Fibroblast of skin of left biceps (primary cell): ENCODE results near the gene C11orf98.
"Not testable (repeated sequence)": the region's sequence is repeated elsewhere in the genome, so short reads cannot be mapped to it uniquely, and the experiment has no call there.

Experiments used
- DNase-seq, 2 experiments: peaks; one replicate each; pipeline ENCODE4 v3.0.0-alpha.2; 2013; ENCODE audit warnings: low read depth in 2 of 2

The C11orf98 gene

GRCh38 chr11:62665075-62665598 lies at the start of gene C11orf98, which contains the start of gene CSKMT:
TSS of gene C11orf98 (minus strand) at chr11:62665210. CDS start at chr11:62665169, 41 bp downstream.
TSS of gene CSKMT (plus strand) at chr11:62665312. CDS start at chr11:62665880, 568 bp downstream.
- DNase-seq = peak; percentile 83 to 85

GRCh38 chr11:62713343-62713742 lies 48.3 kb upstream of the C11orf98 start:
- DNase-seq = no peak

DNA sequence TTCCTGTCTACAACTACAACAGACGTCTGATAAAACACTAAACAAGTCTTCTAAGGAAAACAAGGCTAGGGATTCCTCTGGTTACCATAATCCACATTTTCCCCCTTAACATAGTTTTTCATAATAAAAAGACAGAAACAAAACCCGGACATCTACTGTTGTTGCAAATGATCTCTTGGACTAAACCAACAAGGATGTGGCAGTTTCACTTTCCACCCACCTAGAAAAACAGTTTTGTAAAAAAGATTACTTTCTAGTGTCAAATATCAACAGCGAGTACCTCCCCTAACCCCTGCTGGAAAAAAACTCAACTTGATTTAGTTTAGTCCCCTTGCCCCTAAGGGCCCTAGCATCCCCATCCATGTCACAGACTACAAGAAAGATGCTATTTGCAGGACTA lies 47.9 kb upstream of the C11orf98 start:
- DNase-seq = no peak

GRCh38 chr11:62712276-62712812 lies 47.3 kb upstream of the C11orf98 start:
- DNase-seq = no peak

GRCh38 chr11:62710001-62710345 lies 45.0 kb upstream of the C11orf98 start:
- DNase-seq = no peak

GRCh38 chr11:62709247-62710000 lies 44.4 kb upstream of the C11orf98 start:
- peak; percentile 94 for DNase-seq

- no peak for DNase-seq
Measured at GRCh38 chr11:62708793-62709192, 43.8 kb upstream of the C11orf98 start.

- no peak for DNase-seq
Measured at GRCh38 chr11:62708392-62708791, 43.4 kb upstream of the C11orf98 start.

GRCh38 chr11:62707277-62707861 lies 42.4 kb upstream of the C11orf98 start, which contains the start of the genes BSCL2 and GNG3:
TSS of gene BSCL2 (minus strand) at chr11:62707424. CDS start at chr11:62707195, 229 bp downstream.
TSS of gene GNG3 (plus strand) at chr11:62707676. CDS start at chr11:62708296, 620 bp downstream.
- DNase-seq = no peak

DNA sequence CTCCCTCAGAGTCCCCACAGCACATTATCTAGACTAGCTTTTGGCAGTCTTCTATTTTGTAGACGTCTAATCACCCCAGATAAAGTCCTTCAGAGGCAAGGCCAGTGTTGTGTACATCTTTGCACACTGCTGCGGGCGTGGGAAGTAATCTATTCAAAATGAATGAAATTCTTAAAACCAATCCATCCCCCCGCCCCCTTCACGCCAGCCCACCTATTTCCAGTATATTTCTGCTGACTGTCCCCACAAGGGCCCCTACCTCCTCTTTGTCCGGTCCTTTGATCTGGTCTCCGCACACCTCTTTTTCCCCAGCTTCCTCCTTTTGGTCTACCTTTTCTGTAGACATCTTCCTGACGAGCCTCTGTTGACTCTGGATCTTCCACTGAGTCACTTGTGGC lies 41.8 kb upstream of the C11orf98 start:
- no peak for DNase-seq

- peak; percentile 77 to 80 for DNase-seq
Measured at GRCh38 chr11:62705880-62706849, 41.2 kb upstream of the C11orf98 start.

GRCh38 chr11:62705413-62705812 lies 40.4 kb upstream of the C11orf98 start:
- no peak for DNase-seq

DNA sequence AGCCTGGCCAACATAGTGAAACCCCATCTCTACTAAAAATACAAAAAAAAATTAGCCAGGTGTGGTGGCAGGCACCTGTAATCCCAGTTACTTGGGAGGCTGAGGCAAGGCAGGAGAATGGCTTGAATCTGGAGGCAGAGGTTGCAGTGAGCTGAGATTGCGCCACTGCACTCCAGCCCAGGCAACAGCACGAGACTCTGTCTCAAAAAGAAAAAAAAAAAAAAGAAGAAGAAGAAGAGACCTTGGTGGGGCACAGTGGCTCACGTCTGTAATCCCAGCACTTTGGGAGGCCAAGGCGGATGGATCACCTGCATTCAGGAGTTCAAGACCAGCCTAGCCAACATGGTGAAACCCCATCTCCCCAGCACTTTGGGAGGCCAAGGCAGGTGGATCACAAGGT lies 38.9 kb upstream of the C11orf98 start:
- DNase-seq = not testable (repeated sequence)

- DNase-seq = no peak
Measured at GRCh38 chr11:62702246-62702645, 37.2 kb upstream of the C11orf98 start.

GRCh38 chr11:62694455-62695167 lies 29.6 kb upstream of the C11orf98 start:
- no peak for DNase-seq

DNA sequence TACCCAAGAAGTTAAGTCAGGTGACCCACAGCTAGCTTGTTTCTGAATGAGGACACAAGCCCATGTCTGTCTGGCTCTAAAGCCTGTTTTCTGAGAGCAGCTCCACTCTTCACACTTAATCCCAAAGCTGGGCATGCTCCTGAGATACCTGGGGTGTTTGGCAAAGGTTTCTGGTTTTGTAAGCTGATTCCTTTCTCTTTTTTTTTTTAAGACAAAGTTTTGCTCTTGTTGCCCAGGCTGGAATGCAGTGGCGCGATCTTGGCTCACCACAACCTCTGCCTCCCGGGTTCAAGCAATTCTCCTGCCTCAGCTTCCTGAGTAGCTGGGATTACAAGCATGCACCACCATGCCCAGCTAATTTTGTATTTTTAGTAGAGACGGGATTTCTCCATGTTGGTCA lies 28.6 kb upstream of the C11orf98 start:
- not testable (repeated sequence) for DNase-seq

GRCh38 chr11:62689421-62690183 lies 24.6 kb upstream of the C11orf98 start, which contains the start of gene LRRN4CL:
TSS of gene LRRN4CL (minus strand) at chr11:62689530. CDS start at chr11:62688508, 1,022 bp downstream.
- DNase-seq = peak; percentile 97

- no peak for DNase-seq
Measured at GRCh38 chr11:62688491-62688890, 23.5 kb upstream of the C11orf98 start.

DNA sequence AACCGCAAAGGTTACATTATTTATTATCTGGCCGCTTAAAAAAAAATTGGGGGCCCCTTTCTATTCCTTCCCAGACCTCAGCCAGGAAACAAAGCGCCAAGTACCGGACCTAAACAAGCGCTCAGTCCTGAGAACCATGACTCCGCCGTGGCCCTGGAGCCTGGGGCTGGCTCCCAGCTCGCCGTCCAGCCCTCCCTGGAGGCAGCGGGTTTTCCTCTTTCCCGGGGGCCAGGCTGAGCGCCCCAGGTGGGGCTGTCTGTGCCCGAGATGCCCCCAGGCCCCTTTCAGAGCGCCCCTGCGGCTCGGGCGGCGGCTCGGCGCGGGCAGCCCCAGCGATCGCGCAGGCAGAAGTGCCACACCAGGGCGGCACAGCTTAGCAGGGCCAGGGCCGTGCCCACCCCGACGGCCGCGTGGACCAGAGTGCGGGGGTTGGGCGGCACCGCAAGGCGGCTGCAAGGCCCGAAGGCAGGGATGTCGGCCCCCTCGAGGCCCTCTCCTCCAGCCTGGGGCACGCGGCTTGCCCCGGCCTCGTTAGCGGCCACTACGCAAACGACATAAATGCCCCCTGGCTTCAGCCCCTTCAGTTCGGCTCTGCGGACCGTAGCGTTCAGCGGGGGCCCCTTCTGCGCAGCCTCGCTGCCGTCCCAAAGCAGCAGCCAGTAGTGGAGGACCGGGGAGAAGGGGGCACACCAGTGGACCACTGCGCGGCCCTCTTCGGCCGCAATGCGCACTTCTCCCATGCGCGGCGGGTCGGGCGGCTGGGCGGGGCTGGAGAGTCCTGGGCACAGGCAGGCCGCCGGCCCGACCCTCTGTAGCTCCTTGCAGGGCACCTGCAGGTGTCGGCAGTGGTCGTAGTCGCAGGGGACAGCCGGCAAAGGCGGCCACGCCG lies 22.7 kb upstream of the C11orf98 start:
- no peak for DNase-seq
